HEK293T (cell line): ENCODE results near the gene IL1RN.

Experiments used
- CTCF ChIA-PET: fragments of 350-600 bp; formaldehyde crosslinking; extraction: SDS; loops from one replicate; lab custom pipeline; 2021; ENCODE audit warnings: antibody characterized with exemption, inconsistent platforms; lab: Yijun Ruan, JAX
- POLR2A ChIA-PET: fragments of 350-600 bp; formaldehyde crosslinking; extraction: SDS; loops from one replicate; lab custom pipeline; 2020; ENCODE audit warnings: antibody characterized with exemption, inconsistent platforms; lab: Yijun Ruan, JAX
- DNase-seq: peaks from one replicate; pipeline ENCODE4 v3.0.0; 2012; ENCODE audit warnings: mixed read lengths; ENCODE audit errors: extremely low spot score
- ARNT ChIP-seq: fragments of 450-650 bp; IDR thresholded peaks from 2 replicates; pipeline ENCODE4 v1.6.1; 2017; ENCODE audit warnings: mild to moderate bottlenecking
- BHLHE40 ChIP-seq: fragments of 450-650 bp; IDR thresholded peaks from 2 replicates; pipeline ENCODE4 v1.6.1; 2016; ENCODE audit warnings: mild to moderate bottlenecking, moderate library complexity, borderline replicate concordance
- CTBP1 ChIP-seq: fragments of 450-650 bp; IDR thresholded peaks from 2 replicates; pipeline ENCODE4 v1.6.1; 2016; ENCODE audit warnings: borderline replicate concordance
- ELF4 ChIP-seq: fragments of 450-650 bp; IDR thresholded peaks from 2 replicates; pipeline ENCODE4 v1.6.1; 2017; ENCODE audit warnings: antibody characterized with exemption
- FOXA1 ChIP-seq: fragments of 450-650 bp; IDR thresholded peaks from 2 replicates; pipeline ENCODE4 v1.6.1; 2016; ENCODE audit warnings: mild to moderate bottlenecking
- FOXK2 ChIP-seq: fragments of 450-650 bp; IDR thresholded peaks from 2 replicates; pipeline ENCODE4 v1.6.1; 2016; ENCODE audit warnings: mild to moderate bottlenecking
- FOXM1 ChIP-seq: fragments of 450-650 bp; IDR thresholded peaks from 2 replicates; pipeline ENCODE4 v1.6.1; 2017; ENCODE audit warnings: mild to moderate bottlenecking, borderline replicate concordance
- HDGF ChIP-seq: fragments of 450-650 bp; IDR thresholded peaks from 2 replicates; pipeline ENCODE4 v1.6.1; 2017; ENCODE audit warnings: antibody characterized with exemption, borderline replicate concordance
- L3MBTL2 ChIP-seq: fragments of 450-650 bp; conservative IDR thresholded peaks from 2 replicates; pipeline ENCODE4 v1.6.1; 2016; ENCODE audit warnings: mild to moderate bottlenecking
- LEF1 ChIP-seq: fragments of 450-650 bp; IDR thresholded peaks from 2 replicates; pipeline ENCODE4 v1.6.1; 2017; ENCODE audit warnings: mild to moderate bottlenecking, borderline replicate concordance
- NFRKB ChIP-seq: fragments of 450-650 bp; IDR thresholded peaks from 2 replicates; pipeline ENCODE4 v1.6.1; 2016; ENCODE audit warnings: mild to moderate bottlenecking, moderate library complexity
- PKNOX1 ChIP-seq: fragments of 450-650 bp; IDR thresholded peaks from 2 replicates; pipeline ENCODE4 v1.6.1; 2016
- SP1 ChIP-seq: fragments of 450-650 bp; IDR thresholded peaks from 2 replicates; pipeline ENCODE4 v1.6.1; 2017
- SUZ12 ChIP-seq: fragments of 450-650 bp; IDR thresholded peaks from 2 replicates; pipeline ENCODE4 v1.6.1; 2016; ENCODE audit warnings: mild to moderate bottlenecking
- TARDBP ChIP-seq: fragments of 450-650 bp; IDR thresholded peaks from 2 replicates; pipeline ENCODE4 v1.6.1; 2016
- ZNF384 ChIP-seq: fragments of 450-650 bp; IDR thresholded peaks from 2 replicates; pipeline ENCODE4 v1.6.1; 2016

IL1RN gene

DNA sequence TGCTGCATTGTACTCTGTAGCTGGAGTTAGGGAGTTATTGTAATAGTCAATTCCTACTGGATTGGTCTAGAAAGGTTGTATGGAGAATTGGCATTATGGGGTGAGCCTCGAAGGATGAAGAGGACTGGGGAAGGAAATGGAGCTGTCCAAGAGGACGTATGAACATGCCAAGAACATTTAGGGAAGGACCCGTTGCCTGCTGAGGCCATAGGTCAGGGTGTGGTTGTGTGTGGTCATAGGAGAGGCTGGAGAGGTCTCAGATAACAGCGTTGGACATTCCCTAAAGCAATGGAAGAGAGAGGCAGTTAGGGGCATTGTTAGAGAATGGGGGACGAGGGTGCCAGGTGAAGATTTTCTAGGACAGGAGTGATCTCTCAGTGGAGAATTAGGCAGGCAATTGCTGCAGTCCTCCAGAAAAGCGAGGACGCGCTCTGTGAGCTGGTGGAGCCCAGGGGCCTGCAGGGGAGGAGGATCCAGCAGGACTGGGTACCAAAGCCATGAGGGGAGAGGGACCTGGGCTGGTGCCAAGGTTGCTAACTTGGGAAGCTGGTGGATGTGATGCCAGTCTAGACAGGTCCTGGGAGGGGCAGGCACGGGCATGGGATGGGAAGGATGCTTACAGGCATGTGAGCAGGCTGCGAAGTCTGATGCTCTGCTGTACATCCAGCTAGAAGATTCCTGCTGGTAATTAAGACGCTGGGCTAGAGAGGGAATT lies 37.0 kb downstream of the IL1RN start:
- DNase-seq: no peak
- POLR2A ChIA-PET: no interaction called here
- CTCF ChIA-PET: interaction anchor here (1.8 to 2.3 kb wide), 2 partner anchors 26 to 35 kb away, joined by 4 to 8 read pairs; no protein-coding TSS in a partner anchor
- no peak for TF ChIP-seq FOXM1
- TF ChIP-seq ZNF384: no peak
- TF ChIP-seq FOXK2: no peak
- no peak for TF ChIP-seq PKNOX1

- ChIA-PET POLR2A (no interaction called here), CTCF (interaction anchor here (1.8 to 2.3 kb wide), 2 partner anchors 27 to 34 kb away, joined by 4 to 8 read pairs; no protein-coding TSS in a partner anchor)
Observed at GRCh38 chr2:113164930-113165585, 37.7 kb downstream of the IL1RN start.

DNA sequence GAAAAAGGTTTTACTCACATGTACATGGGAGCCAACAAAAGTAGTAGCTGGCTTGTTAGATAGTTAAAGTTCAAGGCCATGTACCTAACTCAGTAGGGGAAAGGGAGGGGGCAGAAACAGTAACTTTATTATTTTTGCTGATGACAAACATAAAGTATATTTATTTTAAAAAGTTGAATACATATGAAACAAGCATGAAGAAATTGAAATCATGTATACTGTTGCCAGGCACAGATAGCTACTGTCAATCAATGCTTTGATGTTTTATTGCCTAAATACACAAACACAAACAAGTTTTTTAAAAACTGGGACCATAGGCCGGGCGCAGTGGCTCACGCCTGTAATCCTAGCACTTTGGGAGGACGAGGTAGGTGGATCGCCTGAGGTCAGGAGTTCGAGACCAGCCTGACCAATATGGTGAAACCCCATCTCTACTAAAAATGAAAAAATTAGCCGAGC lies 38.8 kb downstream of the IL1RN start:
- ChIA-PET POLR2A (no interaction called here), CTCF (interaction anchor here (0.7 kb wide), 1 partner anchor 8 kb away, joined by 3 read pairs; no protein-coding TSS in a partner anchor)
- DNase-seq: no peak
- TF ChIP-seq FOXA1: no peak

More at GRCh38 chr2:113164930-113165585, 37.7 kb downstream of the IL1RN start:
- TF ChIP-seq ELF4: no peak
- TF ChIP-seq FOXA1: no peak
- DNase-seq: no peak

GRCh38 chr2:113167115-113167932 lies 39.9 kb downstream of the IL1RN start:
- POLR2A ChIA-PET: no interaction called here
- CTCF ChIA-PET: interaction anchor here (0.8 kb wide), 1 partner anchor 29 kb away, joined by 3 read pairs; no protein-coding TSS in a partner anchor
- peak; percentile 6 for DNase-seq
- TF ChIP-seq CTBP1 (no peak), ZNF384 (no peak), SUZ12 (no peak), TARDBP (no peak), BHLHE40 (no peak), NFRKB (no peak), PKNOX1 (no peak), LEF1 (no peak), FOXK2 (no peak)

DNA sequence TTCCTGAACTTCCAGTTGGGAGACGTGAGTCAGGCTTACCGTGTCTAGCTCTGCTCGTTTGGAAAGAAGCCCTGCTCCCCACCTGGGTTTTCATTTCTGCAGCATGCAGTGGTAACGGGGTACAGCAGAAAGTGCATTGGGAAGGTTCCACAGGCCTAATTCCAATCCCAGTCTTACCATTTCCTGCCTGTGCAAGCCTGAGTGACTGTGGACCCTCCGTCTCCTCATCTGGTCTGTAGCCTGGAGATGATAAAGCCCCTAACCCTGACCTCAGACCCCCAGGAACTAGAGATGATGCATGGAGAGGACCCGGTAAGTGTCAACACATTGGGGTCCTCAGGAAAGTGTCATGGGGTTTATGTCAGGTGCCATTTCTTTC lies 40.6 kb downstream of the IL1RN start:
- POLR2A ChIA-PET: no interaction called here
- TF ChIP-seq ZNF384 (no peak), TARDBP (no peak), HDGF (no peak), NFRKB (no peak), ELF4 (no peak), LEF1 (no peak), SP1 (no peak), CTBP1 (no peak), FOXA1 (no peak), SUZ12 (no peak)
- DNase-seq: peak; percentile 1
- CTCF ChIA-PET: no interaction called here

- ChIA-PET CTCF (no interaction called here), POLR2A (no interaction called here)
- DNase-seq: no peak
- TF ChIP-seq ARNT (no peak), CTBP1 (no peak), FOXK2 (no peak), SP1 (no peak), SUZ12 (no peak)
Observed at GRCh38 chr2:113169002-113169530, 41.7 kb downstream of the IL1RN start.

- ChIA-PET CTCF (no interaction called here), POLR2A (no interaction called here)
- no peak for DNase-seq
- TF ChIP-seq ELF4 (no peak), HDGF (no peak), BHLHE40 (no peak), ARNT (no peak), SP1 (no peak), NFRKB (no peak), FOXK2 (no peak), L3MBTL2 (no peak)
Observed at GRCh38 chr2:113169586-113169985, 42.2 kb downstream of the IL1RN start.
